ENCODE measurements around the gene MAK. TPM values are rescaled to one million over a fixed set of nuclear protein-coding genes. Genes with fewer than 3 reads are reported as not detected.
"Not testable (repeated sequence)": the region's sequence is repeated elsewhere in the genome, so short reads cannot be mapped to it uniquely, and the experiment has no call there.

MAK gene
- 0.21 TPM for total RNA-seq

GRCh38 chr6:10837995-10838793, at the start of gene MAK:
Gene MAK, minus strand, starts transcription at chr6:10838539. Its CDS starts 7,891 bp downstream, at chr6:10830648.
- peak; percentile 91 for DNase-seq

DNA sequence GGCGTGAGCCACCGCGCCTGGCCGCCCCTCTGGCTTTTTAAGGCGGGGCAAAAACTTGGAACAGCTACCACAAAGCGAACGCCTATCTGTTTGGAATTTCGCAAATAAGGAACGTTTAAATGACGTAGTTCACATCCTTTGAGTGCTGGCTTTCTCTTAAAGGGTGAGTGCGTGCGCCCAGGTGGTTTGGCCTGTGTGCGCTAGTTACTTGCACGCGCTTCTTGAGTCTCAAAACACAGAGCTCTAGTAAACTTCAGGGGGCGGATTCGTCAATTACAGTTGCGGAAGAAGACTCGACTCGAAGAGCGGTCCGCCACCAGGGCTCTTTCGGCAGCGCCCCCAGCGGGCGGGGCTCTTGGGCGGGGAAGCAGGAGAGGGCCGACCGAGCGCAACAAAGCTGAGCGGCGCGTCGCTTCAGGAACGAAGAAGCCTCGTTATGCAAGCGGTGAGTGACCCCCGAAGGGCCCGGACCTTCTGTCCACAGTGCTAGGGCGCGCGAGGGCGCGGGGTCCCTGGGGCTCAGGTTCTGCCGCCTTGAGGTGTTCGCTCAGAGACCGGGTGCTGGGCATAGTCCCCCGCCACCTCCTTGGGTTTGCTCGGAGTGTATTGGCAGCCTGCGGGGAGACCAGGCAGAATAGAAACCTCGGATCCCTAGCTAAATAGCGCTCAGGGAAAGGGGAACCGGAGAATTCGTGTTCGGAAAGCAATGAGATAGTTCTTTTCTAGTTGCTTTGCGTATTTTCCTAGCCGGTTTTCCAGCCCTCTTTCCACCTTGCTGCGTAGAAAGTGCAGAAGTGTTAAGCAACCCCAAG, 48.6 kb upstream of the MAK start, which contains the start of gene SYCP2L:
TSS of gene SYCP2L (plus strand) at position 362 of the 812 bp plus-strand sequence. CDS start at position 437, 75 bp downstream.
- DNase-seq, result peak; percentile 70

GRCh38 chr6:10886365-10886690, 48.0 kb upstream of the MAK start:
- DNase-seq, result not testable (repeated sequence)

GRCh38 chr6:10884245-10884972, 46.1 kb upstream of the MAK start:
- no peak for DNase-seq

GRCh38 chr6:10883312-10884244, 45.2 kb upstream of the MAK start:
- no peak for DNase-seq

DNA sequence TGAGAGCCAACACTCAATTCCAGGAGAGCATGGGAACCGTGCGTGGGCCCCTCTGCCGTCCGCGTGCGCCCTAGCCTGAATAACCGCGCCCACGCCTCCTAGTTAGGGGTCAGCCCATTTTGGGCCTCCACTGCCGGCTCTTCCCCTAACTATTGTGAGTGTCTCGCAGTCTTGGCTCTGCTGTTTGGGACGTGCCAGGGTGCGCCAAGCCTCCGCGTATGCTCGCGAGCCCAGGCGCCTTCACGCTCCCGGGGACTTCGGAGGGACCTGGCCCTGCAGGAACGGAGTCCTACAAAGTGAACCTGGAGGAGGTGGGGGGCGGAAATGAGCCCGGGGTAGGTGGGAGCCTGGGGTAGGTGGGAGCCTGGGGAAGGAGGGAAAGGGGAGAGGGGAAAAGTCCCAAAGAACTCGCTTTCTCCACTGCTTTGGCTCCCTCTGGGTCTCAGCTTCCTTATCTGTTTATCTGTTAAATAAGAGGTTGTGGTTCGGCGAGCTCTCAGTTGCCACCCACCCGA, 44.4 kb upstream of the MAK start:
- no peak for DNase-seq

DNA sequence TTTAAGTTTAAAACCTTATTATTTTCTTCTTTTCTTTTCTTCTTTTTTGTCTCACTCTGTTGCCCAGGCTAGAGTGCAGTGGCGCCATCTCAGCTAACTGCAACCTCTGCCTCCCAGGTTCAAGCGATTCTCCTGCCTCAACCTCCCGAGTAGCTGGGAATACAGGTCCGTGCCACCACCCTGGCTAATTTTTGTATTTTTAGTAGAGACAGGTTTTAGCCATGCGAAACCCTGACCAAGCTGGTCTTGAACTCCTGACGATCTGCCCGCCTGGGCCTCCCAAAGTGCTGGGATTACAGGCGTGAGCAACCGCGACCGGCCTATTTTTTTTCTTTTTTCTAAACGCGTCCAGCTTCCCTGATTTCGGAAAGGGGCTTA, 43.9 kb upstream of the MAK start:
- DNase-seq, result not testable (repeated sequence)

- no peak for DNase-seq
These were observed 42.0 kb upstream of the MAK start for GRCh38 chr6:10880366-10880765.

DNA sequence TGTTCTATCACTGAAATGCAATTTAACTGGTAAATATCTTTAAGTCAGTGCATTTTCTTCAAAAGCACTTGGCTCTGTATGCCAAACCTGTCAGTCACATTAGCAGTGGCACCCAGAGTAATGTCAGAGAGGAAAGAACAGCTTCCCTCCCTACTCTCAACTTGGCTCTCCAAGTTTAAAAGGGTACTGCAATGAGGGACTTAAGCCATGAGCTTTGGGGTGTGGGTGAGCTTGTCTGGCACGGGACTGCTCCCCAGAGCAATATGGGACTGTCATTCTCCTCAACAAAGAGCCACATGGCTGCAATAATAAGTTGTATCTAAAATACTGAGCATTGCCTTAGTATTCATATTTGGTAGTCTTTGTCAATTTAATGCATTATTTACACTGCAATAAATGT, 39.5 kb upstream of the MAK start:
- no peak for DNase-seq

DNA sequence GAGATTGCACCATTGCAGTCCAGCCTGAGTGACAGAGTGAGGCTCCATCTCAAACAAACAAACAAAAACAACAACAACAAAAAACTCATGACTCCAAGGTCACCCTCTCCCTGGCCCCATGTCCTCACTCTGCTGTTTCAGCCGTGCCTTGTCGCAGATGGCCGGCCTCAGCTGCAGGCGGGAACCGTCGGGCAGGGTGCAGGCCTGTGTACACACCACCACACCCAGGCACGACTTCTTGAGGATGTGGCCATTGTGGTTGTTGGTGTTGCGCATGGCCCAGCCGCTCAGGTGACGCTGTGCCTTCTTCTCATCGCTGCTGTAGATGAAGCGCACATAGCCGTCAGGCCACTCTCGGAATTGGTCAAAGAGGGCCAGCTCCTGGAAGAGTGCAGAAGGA, 38.7 kb upstream of the MAK start:
- no peak for DNase-seq

DNA sequence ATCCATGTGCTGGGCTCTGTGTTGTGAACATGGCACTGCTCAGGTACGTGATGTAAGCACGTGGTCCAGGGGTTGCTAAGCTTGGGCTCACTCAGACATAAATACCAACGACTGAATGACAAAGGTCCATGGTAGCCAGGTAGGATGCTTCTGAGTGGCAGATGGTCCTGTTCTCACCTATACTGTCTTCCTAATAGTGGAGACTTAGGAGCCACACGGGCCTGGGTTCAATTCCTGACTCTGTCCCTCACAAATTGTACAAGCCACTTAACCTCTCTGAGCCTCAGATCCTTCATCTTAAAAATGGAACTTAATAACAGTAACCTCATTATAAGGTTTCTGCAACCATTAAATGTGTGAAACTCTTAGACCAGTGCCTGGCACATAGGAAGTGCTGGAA, 36.7 kb upstream of the MAK start:
- no peak for DNase-seq

DNA sequence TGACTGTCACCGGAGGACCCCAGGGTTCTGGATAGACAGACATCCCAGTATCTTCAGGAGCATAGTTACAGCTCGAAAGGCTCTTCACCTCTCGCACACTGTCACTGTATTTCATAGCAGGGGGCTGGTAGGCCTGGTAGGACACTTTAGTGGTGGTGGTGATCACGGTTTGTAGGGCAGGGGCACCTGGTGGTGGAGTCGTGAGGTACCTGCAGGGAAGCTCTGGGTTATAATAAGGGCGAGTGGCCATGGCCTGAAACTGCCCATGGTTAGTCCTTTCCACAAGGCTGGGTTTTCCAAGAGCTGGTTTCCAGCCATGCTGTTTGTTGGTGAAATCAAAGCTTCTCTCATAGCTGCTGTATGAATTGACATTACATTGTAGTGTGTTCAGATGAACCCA, 35.9 kb upstream of the MAK start:
- DNase-seq, result no peak

- no peak for DNase-seq
These were observed 35.0 kb upstream of the MAK start for GRCh38 chr6:10873374-10873773.

DNA sequence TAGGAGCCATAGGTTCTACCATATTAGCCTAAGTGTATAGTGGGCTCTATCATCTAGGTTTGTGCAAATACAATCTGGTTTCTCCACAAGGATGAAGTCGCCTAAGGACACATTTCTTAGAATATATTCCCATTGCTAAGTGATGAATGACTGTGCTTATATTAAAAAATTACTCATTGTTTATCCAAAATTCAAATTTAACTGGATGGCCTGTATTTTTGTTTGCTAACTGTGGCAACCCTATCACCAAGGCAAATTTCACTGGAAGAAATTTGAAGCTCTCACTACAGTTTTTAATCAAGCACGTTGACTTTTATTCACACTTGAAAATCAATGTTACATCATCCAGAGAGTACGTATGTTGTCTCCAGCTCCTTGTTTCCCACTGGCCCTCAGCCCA, 29.6 kb upstream of the MAK start:
- DNase-seq, result no peak

GRCh38 chr6:10866709-10867108, 28.4 kb upstream of the MAK start:
- not testable (repeated sequence) for DNase-seq

GRCh38 chr6:10863031-10863430, 24.7 kb upstream of the MAK start:
- DNase-seq, result not testable (repeated sequence)

GRCh38 chr6:10862361-10862760, 24.0 kb upstream of the MAK start:
- DNase-seq, result no peak

DNA sequence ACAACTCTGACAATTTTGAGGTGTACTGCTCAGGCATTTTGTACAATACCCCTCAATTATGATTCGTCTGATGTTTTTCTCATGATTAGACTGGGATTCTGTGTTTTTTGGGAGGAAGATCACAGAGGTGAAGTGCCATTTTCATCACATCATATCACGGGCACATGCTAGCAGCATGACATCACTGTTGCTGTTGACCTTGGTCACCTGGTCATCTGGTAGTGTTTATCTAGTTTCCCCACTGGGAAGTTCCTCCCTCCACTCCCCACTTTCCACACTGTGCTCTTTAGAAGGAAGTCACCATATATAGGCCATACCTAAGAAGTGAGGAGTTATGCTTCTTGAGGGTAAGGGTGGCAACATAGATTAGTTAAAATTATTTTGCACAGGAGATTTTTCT, 22.7 kb upstream of the MAK start:
- no peak for DNase-seq

DNA sequence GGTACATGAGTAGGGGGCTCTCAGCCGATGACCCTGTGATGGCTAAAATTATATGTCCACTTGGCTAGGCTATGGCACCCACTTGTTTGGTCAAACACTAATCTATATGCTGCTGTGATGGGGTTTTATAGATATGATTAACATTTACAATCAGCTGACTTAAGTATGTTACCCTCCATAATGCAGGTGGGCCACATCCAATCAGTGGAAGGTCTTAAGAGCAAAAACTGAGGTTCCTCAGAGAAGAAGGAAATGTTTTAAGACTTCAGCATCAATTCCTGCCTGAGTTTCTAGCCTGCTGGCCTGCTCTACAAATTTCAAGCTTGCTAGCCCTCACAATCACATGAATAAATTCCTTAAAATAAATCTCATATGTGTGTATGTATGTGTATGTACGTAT, 18.9 kb upstream of the MAK start:
- no peak for DNase-seq

GRCh38 chr6:10854922-10855632, 16.7 kb upstream of the MAK start:
- peak; percentile 12 for DNase-seq

DNA sequence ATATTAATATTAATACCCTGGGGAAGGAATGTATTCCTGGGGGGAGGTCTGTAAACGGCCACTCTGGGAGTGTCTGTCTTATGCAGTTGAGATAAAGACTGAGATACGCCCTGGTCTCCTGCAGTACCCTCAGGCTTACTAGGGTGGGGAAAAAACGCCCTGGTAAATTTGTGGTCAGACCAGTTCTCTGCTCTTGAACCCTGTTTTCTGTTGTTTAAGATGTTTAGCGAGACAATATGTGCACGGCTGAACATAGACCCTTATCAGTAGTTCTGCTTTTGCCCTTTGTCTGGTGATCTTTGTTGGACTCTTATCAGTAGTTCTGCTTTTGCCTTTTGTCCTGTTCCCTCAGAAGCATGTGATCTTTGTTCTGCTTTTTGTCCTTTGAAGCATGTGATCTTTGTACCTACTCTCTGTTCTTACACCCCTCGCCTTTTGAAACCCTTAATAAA, 15.5 kb upstream of the MAK start:
- DNase-seq, result not testable (repeated sequence)
